Epithelial cell of esophagus (primary cell): ENCODE measurements around the gene C1orf56.

Source experiments
- DNase-seq: peaks from one replicate; pipeline ENCODE4 v3.0.0; 2010; ENCODE audit warnings: low read depth
- H3K4me3 ChIP-seq: 2 replicates; pipeline ENCODE4 v1.5.1; 2011; ENCODE audit warnings: mild to moderate bottlenecking, low read length, control low read depth
- TF ChIP-seq, protein P1 (sequence below): IDR thresholded peaks from 2 replicates; pipeline ENCODE4 v1.5.1; 2011; ENCODE audit warnings: low read depth, mild to moderate bottlenecking, low read length, control low read depth, inconsistent platforms; ENCODE audit not compliant: insufficient read depth; ENCODE audit errors: missing control alignments

The C1orf56 gene

DNA sequence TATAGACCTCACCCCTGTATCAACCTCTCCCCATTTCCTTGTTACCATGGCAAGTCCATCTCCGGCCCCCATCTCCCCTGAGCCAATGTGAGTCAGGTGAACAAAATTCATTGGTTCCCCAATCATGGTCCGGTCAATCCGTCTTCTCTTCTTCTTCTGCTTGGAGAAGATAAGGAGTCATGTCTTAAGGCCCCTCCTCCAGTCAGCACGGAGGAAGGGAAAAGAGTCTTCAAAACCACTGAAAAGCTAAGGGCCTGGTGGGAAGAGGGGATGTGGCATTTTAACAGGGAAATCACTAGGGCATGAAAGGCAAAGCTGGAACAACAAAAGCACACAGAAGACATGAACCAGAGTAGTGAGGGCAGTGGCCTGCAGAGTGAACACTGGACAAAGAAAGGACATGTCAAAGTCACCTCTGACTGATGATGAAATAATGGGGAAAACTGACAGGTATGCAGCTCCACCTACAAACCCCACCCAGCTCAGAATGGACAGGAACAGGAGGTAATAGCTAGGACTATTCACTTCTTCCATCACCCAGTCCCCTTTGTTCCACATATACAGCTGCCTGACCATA is 7.5 kb downstream of the C1orf56 start:
- DNase-seq: no peak
- TF ChIP-seq, protein P1, sequence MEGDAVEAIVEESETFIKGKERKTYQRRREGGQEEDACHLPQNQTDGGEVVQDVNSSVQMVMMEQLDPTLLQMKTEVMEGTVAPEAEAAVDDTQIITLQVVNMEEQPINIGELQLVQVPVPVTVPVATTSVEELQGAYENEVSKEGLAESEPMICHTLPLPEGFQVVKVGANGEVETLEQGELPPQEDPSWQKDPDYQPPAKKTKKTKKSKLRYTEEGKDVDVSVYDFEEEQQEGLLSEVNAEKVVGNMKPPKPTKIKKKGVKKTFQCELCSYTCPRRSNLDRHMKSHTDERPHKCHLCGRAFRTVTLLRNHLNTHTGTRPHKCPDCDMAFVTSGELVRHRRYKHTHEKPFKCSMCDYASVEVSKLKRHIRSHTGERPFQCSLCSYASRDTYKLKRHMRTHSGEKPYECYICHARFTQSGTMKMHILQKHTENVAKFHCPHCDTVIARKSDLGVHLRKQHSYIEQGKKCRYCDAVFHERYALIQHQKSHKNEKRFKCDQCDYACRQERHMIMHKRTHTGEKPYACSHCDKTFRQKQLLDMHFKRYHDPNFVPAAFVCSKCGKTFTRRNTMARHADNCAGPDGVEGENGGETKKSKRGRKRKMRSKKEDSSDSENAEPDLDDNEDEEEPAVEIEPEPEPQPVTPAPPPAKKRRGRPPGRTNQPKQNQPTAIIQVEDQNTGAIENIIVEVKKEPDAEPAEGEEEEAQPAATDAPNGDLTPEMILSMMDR: no peak
- no peak overlapping the region for H3K4me3 ChIP-seq

DNA sequence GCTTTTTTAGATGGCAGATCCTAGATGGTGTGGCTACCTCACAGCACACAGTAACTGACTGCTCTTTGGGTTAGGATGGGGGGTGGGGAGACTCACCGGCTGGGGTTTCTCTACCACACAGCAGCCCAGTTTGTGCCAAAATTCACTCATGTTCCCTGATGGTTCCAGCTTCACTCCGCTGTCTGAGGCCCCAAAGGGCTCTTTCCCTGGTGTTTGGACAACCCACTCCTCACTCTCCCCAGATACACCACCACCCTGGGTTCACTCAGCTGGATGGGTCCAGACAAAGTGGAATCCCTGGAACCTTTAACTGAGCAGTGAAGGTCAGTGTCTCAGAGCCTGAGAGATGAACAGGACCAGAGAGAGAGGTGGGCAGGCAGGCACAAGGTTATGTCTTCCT is 8.0 kb downstream of the C1orf56 start:
- H3K4me3 ChIP-seq: no peak overlapping the region
- DNase-seq: no peak
- TF ChIP-seq, protein P1: no peak

DNA sequence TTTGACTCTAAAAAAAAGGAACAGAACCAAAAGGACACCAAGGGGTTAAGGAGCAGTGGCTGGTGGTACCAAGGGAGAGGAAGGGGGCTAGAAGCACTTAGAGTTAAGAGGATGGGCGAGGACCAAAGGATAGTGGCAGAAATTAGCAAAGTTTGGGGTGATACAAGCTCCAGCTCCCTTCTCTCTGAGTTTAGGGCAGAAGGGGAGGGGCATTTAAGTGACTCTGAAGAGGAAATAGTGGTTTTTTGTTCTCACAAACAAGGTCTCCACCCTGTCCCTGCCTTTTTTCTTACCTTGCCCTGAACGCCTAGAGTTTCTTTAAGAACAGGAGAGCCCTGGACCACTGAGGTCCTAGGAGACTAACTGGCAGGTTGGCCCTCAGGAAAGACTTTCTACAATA is 8.6 kb downstream of the C1orf56 start:
- DNase-seq: no peak
- TF ChIP-seq, protein P1: no peak
- peak overlapping the region; percentile 25 for H3K4me3 ChIP-seq

DNA sequence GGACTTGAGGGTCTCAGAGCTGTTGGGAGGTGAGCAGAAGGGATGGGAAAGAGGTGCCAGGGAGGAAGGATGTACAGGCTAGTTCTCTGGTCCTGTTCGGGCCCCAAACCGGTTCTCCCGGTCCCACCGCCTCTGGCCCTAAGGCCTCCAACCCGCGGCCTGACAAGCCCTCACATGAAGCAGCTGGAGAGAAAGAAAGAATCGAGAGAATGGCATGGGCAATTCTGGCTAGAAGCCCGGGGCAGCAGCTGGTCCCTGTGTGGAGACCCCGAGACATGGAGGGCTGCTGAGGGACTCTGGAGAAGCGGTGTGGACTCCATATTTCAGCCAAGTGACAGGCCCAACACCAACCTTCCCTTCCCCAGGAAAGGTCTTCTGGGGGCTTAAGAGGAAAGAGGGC is 11.1 kb downstream of the C1orf56 start:
- TF ChIP-seq, protein P1: no peak
- peak overlapping the region; percentile 94 for H3K4me3 ChIP-seq
- DNase-seq: peak; percentile 97

DNA sequence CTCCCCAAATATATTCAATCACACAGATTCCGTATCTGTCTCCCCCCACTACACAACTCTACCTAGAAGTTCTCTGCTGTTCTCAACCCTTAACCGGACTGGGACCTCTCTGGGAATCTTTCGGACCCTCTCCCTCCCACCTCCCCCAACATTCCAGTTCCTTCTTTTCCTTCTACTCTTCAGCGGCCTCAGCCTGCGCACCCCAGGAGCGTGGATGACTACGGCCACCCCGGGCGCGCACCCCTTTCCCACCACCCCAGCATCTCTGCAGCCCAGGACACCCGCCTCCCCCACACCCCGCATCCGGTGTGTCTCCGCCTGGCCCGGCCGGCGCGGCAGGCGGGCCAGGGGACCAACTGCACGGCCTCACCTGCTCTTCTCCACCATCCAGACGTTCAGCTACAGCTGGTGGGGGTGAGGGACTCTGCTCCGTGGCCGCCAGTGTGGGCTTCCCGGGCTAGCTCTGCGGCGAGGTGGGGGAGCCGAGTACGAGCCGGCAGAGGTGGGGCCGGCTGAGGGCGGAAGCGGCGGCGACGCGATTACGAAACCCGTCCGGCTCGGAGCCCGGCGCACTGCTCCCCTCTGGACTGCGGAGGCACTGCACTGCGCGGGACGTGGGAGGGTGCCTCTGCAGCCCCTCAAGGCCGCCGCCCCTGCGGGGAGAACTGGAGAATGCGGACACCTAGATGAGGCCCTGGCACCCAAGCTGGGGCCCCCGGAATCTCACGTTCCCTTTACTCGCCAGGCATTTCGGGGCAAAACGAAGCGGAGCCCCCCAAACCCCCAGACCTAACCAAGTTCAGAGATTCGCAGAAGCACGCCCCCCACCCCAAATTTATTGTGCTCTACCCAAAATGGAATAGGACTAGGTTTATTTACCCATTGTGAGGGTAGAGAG is 11.8 kb downstream of the C1orf56 start, which contains the start of gene CDC42SE1:
CDC42SE1 (minus strand) TSS at position 514 of the 898 bp plus-strand sequence. CDS start 3,892 bp downstream, outside the sequence.
- TF ChIP-seq, protein P1: peak; percentile 68
- peak; percentile 86 for DNase-seq
- H3K4me3 ChIP-seq: peak within 1 kb of the TSS; percentile 94

DNA sequence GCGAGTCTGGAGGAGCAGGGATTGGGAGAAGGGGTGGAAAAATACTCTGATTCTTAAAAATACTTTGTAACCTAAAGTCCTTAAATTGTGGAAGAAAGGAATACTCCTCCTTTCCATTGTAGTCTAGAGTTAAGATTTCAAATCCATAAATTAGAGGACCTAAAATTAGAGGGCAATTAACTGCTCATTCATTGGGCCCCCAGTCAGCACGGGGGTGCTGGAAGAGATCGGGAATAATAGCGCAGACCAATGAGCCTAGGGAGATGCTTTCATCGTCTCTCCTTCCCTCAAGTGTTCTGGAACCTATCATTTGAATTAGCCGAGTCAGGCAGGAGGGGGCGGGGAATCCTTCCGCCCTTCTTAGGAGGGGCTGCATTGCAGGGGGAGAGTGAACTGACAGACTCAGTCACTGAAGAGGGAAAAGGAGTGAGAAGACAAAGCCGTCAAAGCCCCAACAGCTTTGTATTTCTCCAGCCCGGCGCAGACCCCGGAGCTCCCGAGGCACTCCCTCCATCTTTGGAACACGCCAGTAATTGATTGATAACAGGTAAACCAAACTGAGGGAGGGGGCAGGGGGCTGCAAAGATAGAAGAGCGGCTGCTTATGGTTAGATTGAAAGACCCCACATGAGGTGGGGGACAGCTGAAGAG is 12.6 kb downstream of the C1orf56 start, which contains the start of gene MLLT11:
MLLT11 (plus strand) TSS at position 391 of the 650 bp plus-strand sequence. CDS start 6,828 bp downstream, outside the sequence.
- DNase-seq: peak; percentile 62
- H3K4me3 ChIP-seq: peak within 1 kb of the TSS; percentile 94
- TF ChIP-seq, protein P1: no peak
